Ascending aorta (tissue), 2 donors: ENCODE measurements around the gene FRMD1. TPM values are rescaled to one million over a fixed set of nuclear protein-coding genes. Genes with fewer than 3 reads are reported as not detected.

Experiments
- DNase-seq, 2 donors: peaks; one replicate each; pipeline ENCODE4 v3.0.0-alpha.2; 2019; ENCODE audit warnings: low spot score in 2 of 2
- H3K27ac ChIP-seq, 2 donors: fragments of 200-600 bp; sonication (generic); one replicate each; pipeline ENCODE4 v1.5.1; 2016 to 2017; ENCODE audit warnings: mild to moderate bottlenecking in 1 of 2
- H3K27me3 ChIP-seq: fragments of 200-600 bp; sonication (generic); one replicate; pipeline ENCODE4 v1.5.1; 2017
- H3K36me3 ChIP-seq, 2 donors: fragments of 200-600 bp; sonication (generic); one replicate each; pipeline ENCODE4 v1.5.1; 2016
- H3K4me1 ChIP-seq, 2 donors: fragments of 200-600 bp; sonication (generic); one replicate each; pipeline ENCODE4 v1.5.1; 2016 to 2017; ENCODE audit warnings: mild to moderate bottlenecking in 1 of 2
- H3K4me3 ChIP-seq, 2 donors: fragments of 200-600 bp; sonication (generic); one replicate each; pipeline ENCODE4 v1.5.1; 2016 to 2017; ENCODE audit warnings: mild to moderate bottlenecking in 1 of 2
- H3K9me3 ChIP-seq, 2 donors: fragments of 200-600 bp; sonication (generic); one replicate each; pipeline ENCODE4 v1.5.1; 2016
- intact Hi-C: fragments of 100-400 bp; cut with DNase I; formaldehyde crosslinking; loops from one replicate; pipeline ENCODE4 v1.15.1; 2023
- total RNA-seq: library from RNA; depleted of rRNA; stranded (reverse); fragments of >200 nt; gene quantifications from one replicate; pipeline ENCODE4 v1.1.0, GENCODE V29; 2016
- TF ChIP-seq, protein P1 (sequence below), 3 experiments: fragments of 200-600 bp in 2 of 3; fragments of 450-650 bp in 1 of 3; sonication (generic) in 2 of 3; IDR thresholded peaks; one replicate each; pipeline ENCODE4 v1.5.1; 2016 to 2019; ENCODE audit warnings: antibody characterized with exemption in 3 of 3, mild to moderate bottlenecking in 1 of 3, moderate library complexity in 1 of 3

FRMD1 gene
- total RNA-seq, 1 donor from 2014 or later = not detected

DNA sequence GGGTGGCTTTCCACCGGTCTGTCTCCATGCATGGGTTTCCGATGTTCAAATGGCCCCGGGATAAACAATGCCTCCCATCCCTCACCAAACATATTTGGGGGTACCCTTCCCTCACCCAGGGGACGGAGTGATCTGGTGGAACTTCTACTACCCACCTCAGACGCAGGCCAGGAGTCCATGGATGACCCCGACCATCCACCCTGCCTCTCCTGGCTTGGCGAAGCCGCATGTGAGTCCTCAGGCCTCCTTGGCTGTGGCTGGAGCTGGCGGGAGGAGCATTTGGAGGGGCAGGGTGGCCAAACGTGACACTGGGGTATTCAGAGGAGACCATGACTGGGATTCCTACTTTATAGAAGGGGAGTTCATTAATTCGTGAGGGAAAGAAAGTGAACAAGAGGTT is 45.9 kb upstream of the FRMD1 start:
- Histone ChIP-seq H3K9me3 (no peaks in the 10 kb centered on the region), H3K27me3 (no peaks in the 10 kb centered on the region), H3K27ac (no peak overlapping the region)

DNA sequence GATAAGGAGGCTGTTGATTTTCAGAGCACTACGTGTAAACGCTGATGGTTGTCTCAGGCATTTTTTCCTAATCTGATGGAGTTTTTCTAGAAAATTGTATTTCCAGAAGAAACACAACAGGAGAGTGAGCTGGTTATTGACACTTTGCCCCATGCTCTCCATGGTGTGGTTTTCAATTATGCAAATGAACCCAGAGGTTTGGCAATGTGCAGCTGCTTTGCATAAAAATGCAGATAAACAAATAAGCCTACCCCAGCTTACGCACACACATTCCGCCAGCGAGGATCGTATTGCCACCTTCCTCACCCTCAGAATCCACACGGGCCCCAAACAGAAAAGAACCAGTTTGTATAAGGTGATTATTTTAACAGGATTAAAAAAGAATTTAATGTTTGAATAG is 45.1 kb upstream of the FRMD1 start:
- no peak overlapping the region for H3K4me3 ChIP-seq
- H3K36me3 ChIP-seq = no peaks in the 10 kb centered on the region
- intact Hi-C loops = no loop called here
- no peak overlapping the region for H3K27ac ChIP-seq
- no peaks in the 10 kb centered on the region for H3K27me3 ChIP-seq
- TF ChIP-seq, protein P1, sequence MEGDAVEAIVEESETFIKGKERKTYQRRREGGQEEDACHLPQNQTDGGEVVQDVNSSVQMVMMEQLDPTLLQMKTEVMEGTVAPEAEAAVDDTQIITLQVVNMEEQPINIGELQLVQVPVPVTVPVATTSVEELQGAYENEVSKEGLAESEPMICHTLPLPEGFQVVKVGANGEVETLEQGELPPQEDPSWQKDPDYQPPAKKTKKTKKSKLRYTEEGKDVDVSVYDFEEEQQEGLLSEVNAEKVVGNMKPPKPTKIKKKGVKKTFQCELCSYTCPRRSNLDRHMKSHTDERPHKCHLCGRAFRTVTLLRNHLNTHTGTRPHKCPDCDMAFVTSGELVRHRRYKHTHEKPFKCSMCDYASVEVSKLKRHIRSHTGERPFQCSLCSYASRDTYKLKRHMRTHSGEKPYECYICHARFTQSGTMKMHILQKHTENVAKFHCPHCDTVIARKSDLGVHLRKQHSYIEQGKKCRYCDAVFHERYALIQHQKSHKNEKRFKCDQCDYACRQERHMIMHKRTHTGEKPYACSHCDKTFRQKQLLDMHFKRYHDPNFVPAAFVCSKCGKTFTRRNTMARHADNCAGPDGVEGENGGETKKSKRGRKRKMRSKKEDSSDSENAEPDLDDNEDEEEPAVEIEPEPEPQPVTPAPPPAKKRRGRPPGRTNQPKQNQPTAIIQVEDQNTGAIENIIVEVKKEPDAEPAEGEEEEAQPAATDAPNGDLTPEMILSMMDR (IDR thresholded peaks at IDR 0.05) = no peak
- no peak for DNase-seq
- H3K9me3 ChIP-seq = no peaks in the 10 kb centered on the region
- H3K4me1 ChIP-seq = no peaks in the 10 kb centered on the region

More for the DNA sequence above, 45.9 kb upstream of the FRMD1 start:
- Histone ChIP-seq H3K36me3 (no peaks in the 10 kb centered on the region), H3K4me3 (no peak overlapping the region), H3K4me1 (no peaks in the 10 kb centered on the region)
- no peak for DNase-seq
- TF ChIP-seq, protein P1 (IDR thresholded peaks at IDR 0.05) = no peak
- intact Hi-C loops = no loop called here

DNA sequence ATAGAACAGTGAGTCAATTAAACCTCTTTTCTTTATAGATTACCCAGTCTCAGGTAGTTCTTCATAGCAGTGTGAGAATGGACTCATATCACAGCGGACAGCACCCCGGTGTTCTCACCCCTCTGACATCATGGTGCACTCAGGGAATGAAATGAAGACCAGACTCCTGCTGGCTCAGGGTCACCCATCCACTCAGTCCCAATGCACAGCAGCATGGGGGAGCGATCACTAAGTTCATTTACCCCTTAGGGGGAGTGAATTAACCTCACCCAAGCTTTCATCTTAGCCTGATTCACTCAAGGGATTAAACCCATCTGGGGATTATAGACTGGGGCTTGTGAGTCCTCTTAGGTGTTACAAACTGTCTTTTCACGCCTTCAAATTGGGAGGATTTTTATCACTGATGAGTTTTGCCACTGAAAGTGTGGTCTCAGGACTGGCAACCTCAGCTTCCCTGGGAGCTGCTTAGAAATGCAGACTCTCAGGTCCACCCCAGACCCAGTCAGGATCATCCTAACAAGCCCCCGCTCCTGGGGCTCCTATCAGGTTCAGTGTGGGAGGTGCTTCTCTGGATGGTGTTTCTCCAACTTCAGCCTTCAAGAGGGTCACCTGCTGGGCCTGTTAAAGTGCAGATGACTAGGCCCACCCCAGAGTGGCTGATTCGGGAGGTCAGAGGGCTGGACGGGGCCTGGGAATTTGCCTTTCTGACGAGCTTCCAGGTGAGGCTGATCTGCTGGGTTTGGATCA is 44.3 kb upstream of the FRMD1 start:
- intact Hi-C loops = no loop called here
- Histone ChIP-seq H3K27me3 (no peaks in the 10 kb centered on the region), H3K4me1 (no peaks in the 10 kb centered on the region), H3K36me3 (no peaks in the 10 kb centered on the region), H3K4me3 (no peak overlapping the region), H3K9me3 (no peaks in the 10 kb centered on the region), H3K27ac (no peak overlapping the region)
- no peak for DNase-seq
- TF ChIP-seq, protein P1 (IDR thresholded peaks at IDR 0.05) = no peak

DNA sequence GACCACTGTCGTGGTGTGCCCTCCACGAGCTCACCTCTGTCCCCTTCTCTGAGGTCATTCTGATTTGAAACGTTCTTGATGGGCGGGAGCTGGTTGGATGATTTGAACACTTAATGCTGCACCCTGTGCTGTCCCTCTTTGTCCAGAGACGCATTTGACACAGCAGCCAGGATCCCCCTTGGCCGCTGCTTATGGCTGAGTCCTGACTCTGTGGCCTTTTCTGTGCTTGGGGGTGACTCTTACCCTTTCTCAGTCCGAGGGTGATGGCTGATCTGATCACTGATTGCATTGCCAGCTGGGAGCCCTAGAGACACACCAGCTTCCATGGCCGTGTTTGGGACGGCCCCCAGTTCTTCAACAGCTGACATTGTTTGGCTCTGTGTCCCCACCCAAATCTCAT is 43.5 kb upstream of the FRMD1 start:
- Histone ChIP-seq H3K4me3 (no peak overlapping the region), H3K27me3 (no peaks in the 10 kb centered on the region), H3K27ac (no peak overlapping the region), H3K9me3 (no peaks in the 10 kb centered on the region), H3K36me3 (no peaks in the 10 kb centered on the region), H3K4me1 (no peaks in the 10 kb centered on the region)
- TF ChIP-seq, protein P1 (IDR thresholded peaks at IDR 0.05) = no peak
- no peak for DNase-seq
- intact Hi-C loops = no loop called here

GRCh38 chr6:168122011-168122410 is 43.0 kb upstream of the FRMD1 start:
- H3K9me3 ChIP-seq = no peaks in the 10 kb centered on the region
- intact Hi-C loops = no loop called here
- H3K36me3 ChIP-seq = no peaks in the 10 kb centered on the region
- no peak overlapping the region for H3K4me3 ChIP-seq
- H3K27ac ChIP-seq = no peak overlapping the region
- DNase-seq = no peak
- no peaks in the 10 kb centered on the region for H3K4me1 ChIP-seq
- TF ChIP-seq, protein P1 (IDR thresholded peaks at IDR 0.05) = no peak
- no peaks in the 10 kb centered on the region for H3K27me3 ChIP-seq

DNA sequence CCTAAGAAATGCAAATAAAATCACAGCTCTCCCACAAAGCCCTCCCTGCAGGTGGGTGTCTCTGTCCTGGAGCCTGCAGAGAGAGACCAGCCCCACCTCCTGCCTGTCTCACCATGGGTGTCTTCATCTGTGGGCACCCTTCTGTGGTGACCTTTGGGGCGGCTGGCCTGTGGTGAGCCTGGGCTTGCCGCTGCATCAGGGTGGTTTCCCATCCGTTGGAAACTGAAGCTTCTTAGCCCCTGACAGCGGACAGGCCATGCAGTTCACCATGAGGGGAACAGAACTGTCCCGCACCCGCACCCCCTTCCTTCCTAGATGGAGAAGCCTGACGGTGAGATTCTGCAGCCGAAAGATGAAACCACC is 42.3 kb upstream of the FRMD1 start:
- no peaks in the 10 kb centered on the region for H3K36me3 ChIP-seq
- TF ChIP-seq, protein P1 (IDR thresholded peaks at IDR 0.05) = no peak
- no peaks in the 10 kb centered on the region for H3K4me1 ChIP-seq
- DNase-seq = no peak
- intact Hi-C loops = no loop called here
- no peaks in the 10 kb centered on the region for H3K27me3 ChIP-seq
- no peaks in the 10 kb centered on the region for H3K9me3 ChIP-seq
- H3K27ac ChIP-seq = no peak overlapping the region
- H3K4me3 ChIP-seq = no peak overlapping the region
